Cerebellar cortex (tissue), 1 donor: ENCODE results near the gene LYST.
"Not testable (repeated sequence)": the region's sequence is repeated elsewhere in the genome, so short reads cannot be mapped to it uniquely, and the experiment has no call there.

Source experiments
- DNase-seq: peaks from one replicate; pipeline ENCODE4 v3.0.0-alpha.2; 2015; ENCODE audit warnings: low spot score

The LYST gene

DNA sequence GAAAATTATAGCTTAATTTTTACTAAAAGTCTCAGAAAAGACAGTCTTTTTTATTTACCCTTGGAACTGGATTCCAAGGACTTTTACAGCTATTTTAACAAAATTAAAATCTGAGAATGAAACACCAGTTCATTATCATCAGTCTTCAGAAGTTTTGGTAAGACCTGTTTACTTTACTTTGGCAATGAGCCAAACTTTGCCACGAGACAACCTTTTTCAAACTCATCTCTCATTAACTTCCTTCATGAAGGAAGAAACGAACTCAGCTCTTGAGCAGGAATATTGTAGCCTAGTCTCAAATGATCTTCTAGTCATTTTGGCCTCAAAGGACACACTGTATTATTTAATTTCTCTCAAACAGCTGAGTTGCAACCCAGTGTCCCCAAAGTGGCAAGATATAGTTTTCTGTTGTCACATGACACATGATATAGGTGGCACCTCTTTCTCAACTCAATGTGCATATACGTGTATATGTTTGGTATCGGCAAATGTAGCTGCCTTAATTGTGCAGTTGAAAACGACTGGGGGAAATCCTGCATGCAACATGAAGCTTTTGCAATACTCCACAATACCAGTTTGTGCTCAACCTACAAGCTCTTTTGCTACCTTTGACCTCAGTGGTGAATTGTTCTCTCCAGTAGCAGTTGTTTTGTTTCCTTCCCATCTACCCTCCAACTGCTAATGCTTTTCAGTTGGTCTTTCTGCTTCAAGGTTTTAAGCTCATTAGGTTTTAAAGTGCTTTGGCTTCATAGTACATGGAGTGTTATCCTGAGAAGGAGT is 208.8 kb downstream of the LYST start:
- DNase-seq = no peak

DNA sequence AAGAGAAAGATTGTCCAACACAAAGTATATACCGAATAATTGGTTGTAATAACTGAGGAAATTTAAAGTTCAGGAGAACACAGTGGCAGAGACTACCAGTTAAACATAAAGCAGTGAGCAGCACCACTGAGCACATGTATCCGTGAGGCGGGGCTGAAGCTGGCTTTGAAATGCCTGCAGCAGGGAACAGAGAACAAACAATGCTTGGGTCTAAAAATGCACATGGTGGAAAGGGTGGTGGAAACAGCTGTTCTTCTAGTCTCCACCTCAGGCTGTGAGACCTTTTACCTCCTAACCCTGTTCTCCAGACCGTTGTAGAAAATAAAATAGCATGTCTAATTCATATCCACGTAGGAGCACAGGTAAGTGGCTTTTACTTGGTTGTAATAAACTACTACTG is 209.4 kb downstream of the LYST start:
- DNase-seq = no peak

GRCh38 chr1:235652364-235652763 is 214.3 kb downstream of the LYST start:
- DNase-seq = no peak

DNA sequence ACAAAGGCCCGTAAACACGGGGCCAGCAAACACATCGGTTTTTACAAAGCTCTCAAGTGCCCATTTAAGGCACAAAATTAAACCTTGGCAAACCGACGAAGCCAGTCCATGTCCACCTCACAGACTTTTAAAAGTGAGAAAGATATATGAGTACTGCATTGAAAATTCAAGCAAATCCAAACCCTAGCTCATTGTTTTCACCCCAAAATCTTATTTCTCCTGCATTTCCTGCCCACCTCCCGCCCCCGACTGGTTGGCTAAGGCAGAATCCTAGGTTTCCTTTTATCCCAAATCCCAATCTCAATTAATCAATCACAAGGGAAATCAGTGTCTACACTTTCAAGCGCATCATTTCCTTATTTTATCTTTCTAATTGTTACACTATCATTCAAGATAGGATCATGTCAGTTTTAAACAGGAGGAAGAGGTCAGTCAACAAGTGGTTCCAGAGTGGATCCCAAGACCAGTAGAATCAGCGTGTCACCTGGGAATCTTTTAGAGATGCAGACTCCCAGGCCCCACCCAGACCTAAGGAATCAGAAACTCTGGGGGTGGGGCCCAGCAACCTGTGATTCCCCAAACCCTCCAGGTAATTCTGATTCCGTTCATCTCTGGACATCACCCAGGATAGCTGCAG is 215.4 kb downstream of the LYST start:
- no peak for DNase-seq

DNA sequence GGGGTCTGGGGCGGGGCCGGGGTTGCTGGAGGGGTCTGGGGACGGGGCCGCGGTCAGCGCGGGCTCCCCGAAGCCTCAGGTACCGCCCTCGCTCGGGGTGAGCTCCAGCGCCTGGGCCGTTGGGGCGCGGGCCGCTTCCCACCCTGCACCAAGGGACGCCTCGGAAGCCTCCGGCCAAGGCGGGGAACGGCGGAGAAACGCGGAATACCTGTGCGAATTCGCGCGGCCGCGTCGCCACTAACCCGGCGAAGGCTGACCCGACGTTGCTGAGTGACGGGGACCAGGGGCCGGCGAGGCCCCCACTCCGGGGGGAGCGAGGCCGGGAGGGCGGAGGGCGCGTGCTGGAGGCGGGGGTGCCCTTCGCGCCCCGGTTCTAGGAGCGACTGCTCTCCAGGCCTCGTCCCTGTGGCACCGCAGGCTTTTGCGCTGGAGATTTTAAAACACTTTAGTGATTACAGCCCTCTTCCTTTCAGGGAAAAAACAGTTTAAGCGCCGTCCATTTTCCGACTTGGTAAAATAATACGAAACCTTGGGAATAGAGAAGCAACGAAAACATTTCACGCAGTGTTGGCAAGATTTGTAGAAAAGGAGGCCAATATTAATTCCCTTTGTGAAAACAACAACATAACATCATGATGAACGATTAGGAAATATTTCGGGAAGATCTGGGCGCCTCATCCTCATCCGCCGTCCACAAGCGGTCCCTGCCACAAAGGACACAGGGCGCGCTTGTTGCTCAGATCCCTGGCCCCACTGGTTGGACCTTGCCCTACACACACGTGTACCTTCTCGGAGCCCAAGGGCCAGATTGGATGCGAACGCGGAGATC is 216.2 kb downstream of the LYST start:
- peak; percentile 23 for DNase-seq

DNA sequence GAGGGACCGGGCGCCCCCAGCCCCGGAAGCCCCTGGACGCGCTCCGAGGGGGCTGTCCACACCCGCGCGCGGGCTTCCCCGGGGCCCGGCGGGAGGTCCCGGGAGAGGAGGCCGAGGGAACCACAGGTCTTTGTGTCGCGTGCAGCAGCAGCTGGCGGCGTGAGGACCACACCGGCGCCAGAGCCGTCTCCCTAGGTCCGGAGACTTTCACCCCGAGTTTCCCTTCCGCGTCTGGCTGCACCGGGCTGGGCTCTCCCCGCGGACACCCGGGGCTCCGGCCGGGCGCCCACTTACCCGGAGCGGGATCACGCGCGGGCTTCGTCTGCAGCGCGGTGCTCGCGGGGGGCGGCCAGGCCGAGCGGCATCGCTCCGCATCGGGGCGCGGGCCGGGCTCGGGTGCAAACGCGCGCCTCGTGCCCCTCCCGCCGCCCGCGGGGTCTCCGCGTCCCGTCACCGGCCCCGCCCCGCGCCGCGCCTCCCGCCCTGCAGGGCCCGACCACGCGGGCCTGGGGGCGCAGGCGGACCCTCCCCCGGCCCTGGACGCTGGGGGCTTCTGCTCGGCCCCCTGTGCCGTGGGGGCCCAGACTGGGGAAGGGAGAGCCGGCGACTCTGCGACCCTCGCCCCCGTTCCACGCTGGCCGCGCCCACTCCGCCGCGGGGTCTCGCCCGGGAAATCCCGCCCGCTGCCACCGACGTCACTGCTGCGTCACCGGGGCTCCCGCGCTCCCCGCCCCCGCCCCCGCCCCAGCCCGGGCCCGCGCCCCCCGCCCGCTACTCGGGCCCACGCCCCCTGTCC is 217.1 kb downstream of the LYST start, which contains the start of gene GNG4:
Gene GNG4 (minus strand): TSS at position 417 of the 796 bp plus-strand sequence. CDS start 65,946 bp downstream, outside the sequence.
- peak; percentile 19 for DNase-seq

- peak; percentile 50 for DNase-seq
Observed at GRCh38 chr1:235648954-235649367, 217.7 kb downstream of the LYST start.

DNA sequence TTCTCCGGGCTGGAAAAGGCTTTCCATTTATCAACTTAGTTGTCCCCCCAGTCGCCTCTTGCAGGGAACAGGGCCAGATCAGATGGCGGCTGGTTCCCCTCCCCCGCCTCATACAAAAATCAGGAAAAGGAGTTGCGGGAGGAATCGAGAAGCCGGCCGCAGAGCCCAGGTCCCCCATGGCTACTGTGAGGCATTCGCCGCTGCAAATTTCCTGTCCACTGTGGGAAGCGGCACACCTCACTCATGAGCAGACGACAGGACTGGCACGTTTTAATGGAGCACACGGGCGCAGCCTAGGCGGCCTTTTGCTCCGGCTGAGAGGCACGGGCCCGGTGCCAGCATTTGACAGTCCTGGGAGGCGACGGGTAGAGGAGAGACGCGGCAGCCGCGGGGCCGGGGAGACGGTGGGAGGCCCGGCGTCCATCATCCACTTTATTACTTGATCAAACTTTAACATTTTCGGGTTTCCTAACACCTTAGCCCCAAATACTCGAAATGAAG is 218.2 kb downstream of the LYST start:
- peak; percentile 83 for DNase-seq

DNA sequence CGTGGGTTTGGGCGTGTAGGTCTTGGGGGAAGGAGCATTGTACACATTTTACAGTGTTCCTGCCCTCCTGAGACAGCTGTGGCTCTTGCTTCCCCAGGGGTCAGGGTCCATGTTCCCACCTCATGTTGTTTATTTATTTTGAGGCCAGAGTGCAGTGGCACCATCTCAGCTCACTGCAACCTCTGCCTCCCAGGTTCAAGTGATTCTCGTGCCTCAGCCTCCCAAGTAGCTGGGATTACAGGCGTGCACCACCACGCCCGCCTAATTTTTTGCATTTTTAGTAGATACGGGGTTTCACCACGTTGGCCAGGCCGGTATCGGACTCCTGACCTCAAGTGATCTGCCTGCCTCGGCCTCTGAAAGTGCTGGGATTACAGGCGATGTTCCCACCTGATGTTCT is 219.2 kb downstream of the LYST start:
- not testable (repeated sequence) for DNase-seq

GRCh38 chr1:235646463-235646862 is 220.2 kb downstream of the LYST start:
- DNase-seq = no peak

- DNase-seq = no peak
Observed at GRCh38 chr1:235644693-235645305, 221.9 kb downstream of the LYST start.

- no peak for DNase-seq
Observed at GRCh38 chr1:235643837-235644692, 222.6 kb downstream of the LYST start.

DNA sequence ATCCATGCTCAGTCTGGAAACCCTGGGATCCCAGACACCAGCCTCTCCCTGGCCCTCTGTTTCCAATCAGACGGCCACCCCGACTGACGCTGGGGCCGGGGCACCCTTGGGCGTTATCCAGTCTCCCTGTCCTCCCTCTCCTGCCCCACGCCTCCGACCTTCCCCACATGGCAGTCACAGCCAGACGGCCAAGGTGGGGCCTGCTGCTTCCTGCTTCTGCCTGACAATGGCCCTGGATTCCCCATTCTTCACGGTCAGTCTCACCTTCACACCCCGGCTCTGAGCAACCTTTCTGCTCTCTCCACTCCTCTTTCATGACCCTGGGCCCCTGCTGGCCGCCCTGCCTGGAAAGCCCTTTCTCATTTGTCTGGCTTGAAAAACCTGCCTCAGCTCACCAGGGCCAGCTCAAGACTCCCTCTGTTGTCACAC is 223.7 kb downstream of the LYST start:
- no peak for DNase-seq

GRCh38 chr1:235642011-235642942 is 224.4 kb downstream of the LYST start:
- no peak for DNase-seq

DNA sequence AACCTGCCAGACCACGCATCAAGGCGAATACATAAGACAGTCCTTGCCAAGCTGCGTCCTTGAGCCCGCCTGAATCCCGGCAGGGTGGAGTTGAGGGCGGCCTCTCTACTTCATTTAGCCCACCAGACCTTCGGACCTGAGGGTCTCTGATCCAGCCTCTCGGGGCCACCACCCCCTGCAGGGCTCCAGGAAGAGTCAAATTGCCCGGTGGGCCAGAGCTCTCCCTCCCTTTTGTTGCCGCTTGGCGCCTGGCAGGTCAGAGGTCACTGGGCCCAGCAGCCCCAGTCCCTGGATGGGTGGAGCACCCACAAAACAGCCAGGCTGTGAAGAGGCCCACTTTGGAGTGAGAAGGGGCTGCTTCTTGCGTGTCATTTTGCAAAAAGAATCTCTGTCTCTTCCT is 226.1 kb downstream of the LYST start:
- no peak for DNase-seq

DNA sequence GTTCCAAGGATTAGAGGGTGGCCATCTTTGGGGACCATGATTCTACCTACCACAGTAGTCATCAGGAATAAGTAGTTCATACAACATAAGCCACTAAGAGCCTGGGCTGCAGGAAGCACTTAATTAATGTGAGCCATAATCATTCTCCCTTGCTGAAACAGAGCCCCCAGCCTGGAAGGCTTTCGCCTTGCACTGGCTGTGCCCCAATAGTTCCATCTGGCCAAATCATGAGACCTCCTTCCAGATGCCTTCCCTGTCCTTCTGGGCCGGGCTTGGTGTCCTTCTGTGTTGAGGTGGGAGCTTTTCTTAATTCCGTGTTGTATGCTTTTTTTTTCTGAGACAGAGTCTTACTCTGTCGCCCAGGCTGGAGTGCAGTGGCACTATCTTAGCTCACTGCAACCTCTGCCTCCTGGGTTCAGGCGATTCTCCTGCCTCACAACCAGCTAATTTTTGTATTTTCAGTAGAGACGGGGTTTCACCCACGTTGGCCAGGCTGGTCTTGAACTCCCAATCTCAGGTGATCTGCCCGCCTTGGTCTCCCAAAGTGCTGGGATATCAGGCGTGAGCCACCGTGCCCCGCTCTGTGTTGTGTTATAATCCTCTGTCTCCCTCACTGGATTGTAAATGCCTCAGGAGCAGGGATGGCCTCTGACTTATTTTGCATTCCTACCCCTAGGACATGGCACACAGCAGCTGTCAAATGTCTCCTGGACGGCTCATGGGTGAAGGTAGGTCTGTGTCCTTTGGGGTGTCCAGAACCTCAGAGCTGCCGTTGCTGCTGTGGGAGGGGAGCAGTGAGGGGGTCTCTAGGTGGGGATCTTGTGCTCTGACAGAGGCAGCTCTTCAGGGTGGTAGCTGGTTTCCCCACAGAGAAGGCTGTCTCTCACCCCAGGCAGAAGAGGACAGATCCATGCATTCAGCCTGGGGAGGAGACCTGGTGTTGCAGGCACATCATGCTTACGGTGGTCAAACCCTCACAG is 227.2 kb downstream of the LYST start:
- DNase-seq = peak; percentile 31

- not testable (repeated sequence) for DNase-seq
Observed at GRCh38 chr1:235638612-235639011, 228.1 kb downstream of the LYST start.
